ENCODE data around the gene PRR20G.

- TF ChIP-seq CTCF (IDR thresholded peaks at IDR 0.05 in 2 of 3, conservative IDR thresholded peaks at IDR 0.05 in 1 of 3; ENCODE audit: insufficient read depth in 2 of 3, low read depth in 1 of 3, low read length in 3 of 3) (peak; percentile 36 to 45 (median 44); a peak in 4 of 6 replicates), MXD1 (CRISPR knock-in tag; IDR thresholded peaks at IDR 0.05; ENCODE audit: borderline replicate concordance, poor library complexity, severe bottlenecking) (no peak)
Measured at GRCh38 chr3:127254730-127255129, 33.1 kb downstream of the PRR20G start.
